HG03558 (cell line): ENCODE data around the gene ZC3H4.

ENCODE experiments used
- ATAC-seq: cut with Tn5 transposase; IDR thresholded peaks from one replicate; pipeline ENCODE4 v1.9.1; 2021; ENCODE audit warnings: moderate number of reproducible peaks; ENCODE audit not compliant: unreplicated experiment; ENCODE audit errors: extremely low read depth

The ZC3H4 gene

GRCh38 chr19:47135156-47135555, 21.6 kb upstream of the ZC3H4 start:
- no peak for ATAC-seq

GRCh38 chr19:47134545-47134944, 21.0 kb upstream of the ZC3H4 start:
- ATAC-seq: no peak

- ATAC-seq: no peak
Observed at GRCh38 chr19:47133021-47133471, 19.5 kb upstream of the ZC3H4 start.

GRCh38 chr19:47132194-47132852, 18.7 kb upstream of the ZC3H4 start:
- ATAC-seq: no peak

GRCh38 chr19:47130589-47131227, 17.1 kb upstream of the ZC3H4 start, which contains the start of gene SAE1:
Gene SAE1, plus strand, starts transcription at chr19:47130835. Its CDS starts 96 bp downstream, at chr19:47130931.
- peak; percentile 61 for ATAC-seq

- ATAC-seq: no peak
Observed at GRCh38 chr19:47130120-47130588, 16.6 kb upstream of the ZC3H4 start.

GRCh38 chr19:47129579-47129978, 16.0 kb upstream of the ZC3H4 start:
- ATAC-seq: no peak

GRCh38 chr19:47125669-47125938, 12.0 kb upstream of the ZC3H4 start:
- no peak for ATAC-seq

- no peak for ATAC-seq
Observed at GRCh38 chr19:47124937-47125668, 11.5 kb upstream of the ZC3H4 start.

- ATAC-seq: no peak
Observed at GRCh38 chr19:47123406-47123805, 9.8 kb upstream of the ZC3H4 start.

- no peak for ATAC-seq
Observed at GRCh38 chr19:47122359-47123335, 9.1 kb upstream of the ZC3H4 start.

- ATAC-seq: no peak
Observed at GRCh38 chr19:47120470-47121067, 7.0 kb upstream of the ZC3H4 start.

GRCh38 chr19:47113850-47114651, 475 bp upstream of the ZC3H4 start:
- ATAC-seq: no peak

GRCh38 chr19:47112166-47112996, 1.2 kb downstream of the ZC3H4 start:
- ATAC-seq: no peak

- no peak for ATAC-seq
Observed at GRCh38 chr19:47111682-47112165, 1.9 kb downstream of the ZC3H4 start.

GRCh38 chr19:47111006-47111621, 2.5 kb downstream of the ZC3H4 start:
- ATAC-seq: no peak

GRCh38 chr19:47110521-47111005, 3.0 kb downstream of the ZC3H4 start:
- ATAC-seq: no peak
